T-cell (primary cell): ENCODE measurements around the gene D2HGDH. TPM values are rescaled to one million over a fixed set of nuclear protein-coding genes. Genes with fewer than 3 reads are reported as not detected.

Experiments
- ATAC-seq, 4 experiments: fragments of 200-7000 bp in 3 of 4; fragments of 150-1000 bp in 1 of 4; cut with Tn5 transposase; replicated peaks in 1 of 4; 1 replicate in 3 of 4; 2 replicates in 1 of 4; pipeline ENCODE4 v1.10.0; 2021; ENCODE audit warnings: moderate library complexity in 3 of 4, mild to moderate bottlenecking in 2 of 4, moderate number of reproducible peaks in 1 of 4
- CTCF ChIA-PET, 2 donors: fragments of 300-600 bp; sonication (Branson Sonifier 250); formaldehyde crosslinking; loops; one replicate each; lab custom pipeline; 2022; ENCODE audit warnings: antibody characterized with exemption in 2 of 2; lab: Charles Lee
- POLR2A ChIA-PET, 2 donors: fragments of 300-600 bp; sonication (Branson Sonifier 250); formaldehyde crosslinking; loops; one replicate each; lab custom pipeline; 2022; ENCODE audit warnings: antibody characterized with exemption in 2 of 2; lab: Charles Lee
- DNase-seq, 35 experiments: peaks; one replicate each; pipeline versions ENCODE4 v3.0.0 to v3.0.0-alpha.2; 2013 to 2023
- H3K27ac ChIP-seq: one replicate; pipeline ENCODE4 v1.5.1; 2013; ENCODE audit warnings: low read length
- H3K27me3 ChIP-seq, 2 experiments: replicated peaks in 1 of 2; 1 replicate in 1 of 2; 2 replicates in 1 of 2; pipeline versions ENCODE4 v1.6.1 to v1.7.0; 2013; ENCODE audit warnings: low read length in 1 of 2, mixed read lengths in 1 of 2; ENCODE audit not compliant: control insufficient read depth in 2 of 2, insufficient read depth in 2 of 2; ENCODE audit errors: extremely low read depth in 1 of 2
- H3K36me3 ChIP-seq, 2 donors: 1 replicate in 1 of 2; 2 replicates in 1 of 2; pipeline versions ENCODE4 v1.6.1 to v1.7.0; 2013; ENCODE audit warnings: low read length in 1 of 2; ENCODE audit not compliant: control insufficient read depth in 2 of 2, insufficient read depth in 1 of 2; ENCODE audit errors: extremely low read depth in 1 of 2
- H3K4me1 ChIP-seq, 2 experiments: 1 replicate in 1 of 2; 2 replicates in 1 of 2; pipeline versions ENCODE4 v1.6.1 to v1.7.0; 2013; ENCODE audit warnings: low read length in 2 of 2, mixed read lengths in 1 of 2; ENCODE audit not compliant: insufficient read depth in 2 of 2, control insufficient read depth in 1 of 2; ENCODE audit errors: extremely low read depth in 1 of 2
- H3K4me3 ChIP-seq, 2 donors: 1 replicate in 1 of 2; 2 replicates in 1 of 2; pipeline versions ENCODE4 v1.5.1 to v1.7.0; 2013; ENCODE audit warnings: mild to moderate bottlenecking in 2 of 2, low read length in 1 of 2, moderate library complexity in 1 of 2; ENCODE audit not compliant: control insufficient read depth in 1 of 2; ENCODE audit errors: extremely low read depth in 1 of 2
- H3K9me3 ChIP-seq: 2 replicates; pipeline ENCODE4 v1.7.0; 2013
- H3K27ac Mint-ChIP-seq, 2 donors: one replicate each; pipeline ENCODE4 v1.8.0; 2020 to 2021; ENCODE audit warnings: mild to moderate bottlenecking in 2 of 2, mixed read lengths in 2 of 2
- H3K27me3 Mint-ChIP-seq, 2 donors: one replicate each; pipeline ENCODE4 v1.8.0; 2021 to 2022; ENCODE audit warnings: mixed read lengths in 2 of 2
- H3K36me3 Mint-ChIP-seq: one replicate; pipeline ENCODE4 v1.8.0; 2021; ENCODE audit warnings: mixed read lengths
- H3K4me1 Mint-ChIP-seq, 3 donors: one replicate each; pipeline ENCODE4 v1.8.0; 2020 to 2022; ENCODE audit warnings: mixed read lengths in 3 of 3, mild to moderate bottlenecking in 1 of 3
- H3K4me3 Mint-ChIP-seq, 3 donors: one replicate each; pipeline ENCODE4 v1.8.0; 2020 to 2022; ENCODE audit warnings: mild to moderate bottlenecking in 3 of 3, mixed read lengths in 3 of 3, moderate library complexity in 3 of 3
- H3K9me3 Mint-ChIP-seq, 3 donors: one replicate each; pipeline ENCODE4 v1.8.0; 2020 to 2022; ENCODE audit warnings: mixed read lengths in 3 of 3
- WGBS: methylation state at CpG from one replicate; pipeline ENCODE4 v1.1.5; 2013; ENCODE audit warnings: missing lambda C conversion rate; ENCODE audit not compliant: insufficient coverage; 5-methylcytosine and 5-hydroxymethylcytosine counted together
- total RNA-seq, 35 experiments: library from RNA in 6 of 35; stranded (reverse) in 6 of 35; fragments of 120-200 nt in 1 of 35; gene quantifications; one replicate each; pipeline versions ENCODE4 v1.2.1 to v1.2.4 and lab custom pipeline; 2013 to 2026

D2HGDH gene
- total RNA-seq, 5 donors from 2014 or later (not counting 1 experiment from before 2014, with no cell fraction given): 48.6 to 58.3 (median 54.0) TPM

DNA sequence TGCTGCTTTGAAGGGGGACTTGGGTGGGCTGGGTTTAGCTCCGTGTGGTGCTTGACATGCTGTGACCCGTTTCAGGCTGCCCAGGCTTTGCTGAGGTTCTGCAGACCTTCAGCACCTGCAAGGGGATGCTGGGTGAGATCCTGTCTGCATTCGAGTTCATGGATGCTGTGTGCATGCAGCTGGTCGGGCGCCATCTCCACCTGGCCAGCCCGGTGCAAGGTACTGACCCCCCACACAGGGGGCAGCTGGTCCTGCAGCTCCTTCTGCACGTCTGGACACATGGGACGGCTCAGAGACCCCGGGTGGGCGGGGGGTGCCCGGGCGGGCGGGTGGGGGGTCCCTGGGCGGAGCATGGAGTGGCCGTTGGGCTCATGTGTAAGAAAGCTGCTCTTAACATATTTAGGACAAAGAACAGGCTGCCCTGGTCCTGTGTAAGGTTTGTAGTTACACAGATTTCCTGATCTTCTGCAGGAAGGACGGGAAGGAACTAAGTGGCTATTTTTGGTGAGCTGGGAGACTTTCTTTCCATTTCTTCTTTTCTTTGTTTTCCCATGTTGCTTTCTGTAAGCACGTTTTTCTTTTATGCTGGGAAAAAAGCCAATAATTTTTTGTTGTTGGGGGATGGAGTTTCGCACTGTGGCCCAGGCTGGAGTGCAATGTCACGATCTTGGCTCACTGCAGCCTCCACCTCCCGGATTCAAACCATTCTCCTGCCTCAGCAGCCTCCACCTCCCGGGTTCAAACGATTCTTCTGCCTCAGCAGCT lies 15.8 kb downstream of the D2HGDH start:
- H3K4me1 Mint-ChIP-seq: peaks cover 0 to 4% (median 0%) of the 10 kb centered on the region in 3 donors
- DNase-seq: no peak
- Histone ChIP-seq H3K27ac (no peak overlapping the region), H3K36me3 (peaks cover 15 to 18% of the 10 kb centered on the region in 2 donors), H3K27me3 (no peaks in the 10 kb centered on the region), H3K9me3 (no peaks in the 10 kb centered on the region), H3K4me3 (no peak overlapping the region), H3K4me1 (no peaks in the 10 kb centered on the region)
- 87% methylated on average over 11 of the region's 22 CpGs for WGBS
- H3K4me3 Mint-ChIP-seq: no peak overlapping the region
- no peaks in the 10 kb centered on the region for H3K27me3 Mint-ChIP-seq
- ATAC-seq: no peak
- H3K27ac Mint-ChIP-seq: no peak overlapping the region
- peaks cover 32% of the 10 kb centered on the region for H3K36me3 Mint-ChIP-seq
- no peaks in the 10 kb centered on the region for H3K9me3 Mint-ChIP-seq
- ChIA-PET POLR2A (no interaction called here), CTCF (interaction anchor here in 1 of 2 donors (0.6 kb wide), 2 partner anchors 42 to 481 kb away, joined by 3 read pairs; no protein-coding TSS in a partner anchor)

DNA sequence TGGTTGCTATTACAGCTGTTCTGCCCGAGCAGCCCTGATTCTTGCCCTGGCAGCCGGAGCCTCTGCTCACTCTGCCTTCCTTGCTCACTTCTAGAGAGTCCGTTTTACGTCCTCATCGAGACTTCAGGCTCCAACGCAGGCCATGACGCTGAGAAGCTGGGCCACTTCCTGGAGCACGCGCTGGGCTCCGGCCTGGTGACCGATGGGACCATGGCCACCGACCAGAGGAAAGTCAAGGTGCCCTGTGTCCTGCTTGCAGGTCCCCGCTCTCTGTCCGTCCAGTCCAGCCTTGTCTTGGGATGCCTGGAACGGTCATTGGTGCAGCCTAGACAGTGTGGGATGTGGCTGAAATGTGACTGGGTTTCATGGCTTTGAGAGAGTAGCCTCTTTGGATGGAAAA lies 16.7 kb downstream of the D2HGDH start:
- Histone ChIP-seq H3K27me3 (no peaks in the 10 kb centered on the region), H3K9me3 (no peaks in the 10 kb centered on the region), H3K27ac (no peak overlapping the region), H3K36me3 (peaks cover 22 to 25% of the 10 kb centered on the region in 2 donors), H3K4me3 (no peak overlapping the region), H3K4me1 (no peaks in the 10 kb centered on the region)
- no peaks in the 10 kb centered on the region for H3K27me3 Mint-ChIP-seq
- H3K27ac Mint-ChIP-seq: no peak overlapping the region
- peaks cover 0 to 4% (median 0%) of the 10 kb centered on the region in 3 donors for H3K4me1 Mint-ChIP-seq
- H3K36me3 Mint-ChIP-seq: peaks cover 23% of the 10 kb centered on the region
- H3K4me3 Mint-ChIP-seq: no peak overlapping the region
- POLR2A ChIA-PET: no interaction called here
- no peak for ATAC-seq
- CTCF ChIA-PET: no interaction called here
- no peak for DNase-seq
- 89% methylated on average over 14 of the region's 15 CpGs for WGBS
- H3K9me3 Mint-ChIP-seq: no peaks in the 10 kb centered on the region

DNA sequence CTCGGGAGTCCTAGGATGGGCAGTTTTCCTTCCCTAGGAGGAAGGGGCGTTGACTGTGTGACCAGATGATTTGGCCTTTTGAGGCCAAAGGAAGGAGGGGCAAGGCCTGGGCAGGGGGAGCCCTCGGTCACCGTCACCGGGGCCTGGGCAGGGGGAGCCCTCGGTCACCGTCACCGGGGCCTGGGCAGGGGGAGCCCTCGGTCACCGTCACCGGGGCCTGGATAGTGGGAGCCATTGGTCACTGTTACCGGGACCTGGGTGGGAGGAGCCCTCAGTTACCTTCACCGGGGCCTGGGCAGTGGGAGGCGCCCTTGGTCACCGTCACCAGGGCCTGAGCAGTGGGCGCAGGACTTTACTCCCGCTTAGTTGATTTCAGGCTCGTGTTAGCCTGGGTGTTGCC lies 17.3 kb downstream of the D2HGDH start:
- no peak for DNase-seq
- no peaks in the 10 kb centered on the region for H3K4me1 ChIP-seq
- H3K27me3 ChIP-seq: no peaks in the 10 kb centered on the region
- H3K9me3 ChIP-seq: no peaks in the 10 kb centered on the region
- no peak overlapping the region for H3K27ac Mint-ChIP-seq
- no peaks in the 10 kb centered on the region for H3K9me3 Mint-ChIP-seq
- peaks cover 22 to 28% of the 10 kb centered on the region in 2 donors for H3K36me3 ChIP-seq
- WGBS: 98% methylated on average over 16 of the region's 18 CpGs
- no peak overlapping the region for H3K4me3 Mint-ChIP-seq
- no peak overlapping the region for H3K27ac ChIP-seq
- ChIA-PET POLR2A (interaction anchor here in 1 of 2 donors (0.6 kb wide), 1 partner anchor 84 kb away, joined by 3 read pairs; no protein-coding TSS in a partner anchor), CTCF (no interaction called here)
- H3K4me3 ChIP-seq: no peak overlapping the region
- H3K36me3 Mint-ChIP-seq: peaks cover 23% of the 10 kb centered on the region
- H3K4me1 Mint-ChIP-seq: peaks cover 0 to 4% (median 0%) of the 10 kb centered on the region in 3 donors
- no peak for ATAC-seq
- H3K27me3 Mint-ChIP-seq: no peaks in the 10 kb centered on the region

- H3K36me3 Mint-ChIP-seq: peaks cover 25% of the 10 kb centered on the region
- H3K36me3 ChIP-seq: peaks cover 22 to 30% of the 10 kb centered on the region in 2 donors
Observed at GRCh38 chr2:241752253-241752652, 17.8 kb downstream of the D2HGDH start.

DNA sequence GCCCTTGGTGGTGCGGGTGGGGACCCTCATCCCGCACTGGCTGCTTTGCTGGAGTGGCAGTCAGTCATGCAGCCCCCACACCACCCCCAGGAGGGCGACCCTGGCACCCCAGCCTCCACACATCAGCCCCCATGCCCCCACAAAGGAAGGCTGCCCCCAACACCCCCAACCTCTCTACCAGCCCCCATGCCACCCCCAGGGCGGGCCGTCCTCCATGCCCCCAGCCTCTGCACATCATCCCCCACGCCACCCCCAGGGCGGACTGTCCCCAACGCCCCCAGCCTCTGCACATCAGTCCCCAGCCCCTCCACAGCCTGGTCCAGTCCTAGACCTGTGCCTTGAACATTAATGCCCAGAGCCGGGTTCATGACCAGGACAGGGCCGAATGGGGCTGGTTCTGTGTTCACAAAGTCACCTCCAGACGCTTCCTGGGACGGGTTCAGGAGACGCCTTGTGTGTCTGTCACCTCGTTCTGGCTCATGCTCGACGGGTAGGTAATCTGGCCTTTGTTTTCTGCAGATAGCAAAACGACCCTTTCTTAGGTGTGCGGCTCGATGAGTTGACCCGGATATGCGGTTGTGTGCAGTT lies 18.4 kb downstream of the D2HGDH start:
- H3K9me3 Mint-ChIP-seq: no peaks in the 10 kb centered on the region
- H3K36me3 Mint-ChIP-seq: peaks cover 23% of the 10 kb centered on the region
- H3K4me1 Mint-ChIP-seq: no peaks in the 10 kb centered on the region
- H3K27me3 Mint-ChIP-seq: no peaks in the 10 kb centered on the region
- H3K27ac ChIP-seq: no peak overlapping the region
- H3K27me3 ChIP-seq: no peaks in the 10 kb centered on the region
- H3K4me1 ChIP-seq: no peaks in the 10 kb centered on the region
- H3K9me3 ChIP-seq: no peaks in the 10 kb centered on the region
- peaks cover 22 to 30% of the 10 kb centered on the region in 2 donors for H3K36me3 ChIP-seq
- H3K4me3 ChIP-seq: no peak overlapping the region
- 91% methylated on average over 20 of the region's 21 CpGs for whole genome bisulfite sequencing
- ChIA-PET CTCF (no interaction called here), POLR2A (interaction anchor here in 1 of 2 donors (0.6 kb wide), 1 partner anchor 83 kb away, joined by 3 read pairs; no protein-coding TSS in a partner anchor)
- H3K27ac Mint-ChIP-seq: no peak overlapping the region
- DNase-seq (no peak), ATAC-seq (no peak)
- no peak overlapping the region for H3K4me3 Mint-ChIP-seq

More at GRCh38 chr2:241752253-241752652, 17.8 kb downstream of the D2HGDH start:
- ChIA-PET CTCF (no interaction called here), POLR2A (interaction anchor here in 1 of 2 donors (0.6 kb wide), 1 partner anchor 83 kb away, joined by 3 read pairs; no protein-coding TSS in a partner anchor)
- H3K4me1 Mint-ChIP-seq: peaks cover 0 to under 1% (median 0%) of the 10 kb centered on the region in 3 donors
- H3K27me3 Mint-ChIP-seq: no peaks in the 10 kb centered on the region
- 97% methylated on average over 14 of the region's 14 CpGs for WGBS
- Histone ChIP-seq H3K27me3 (no peaks in the 10 kb centered on the region), H3K4me1 (no peaks in the 10 kb centered on the region), H3K9me3 (no peaks in the 10 kb centered on the region), H3K27ac (no peak overlapping the region), H3K4me3 (no peak overlapping the region)
- DNase-seq (no peak), ATAC-seq (no peak)
- H3K27ac Mint-ChIP-seq: no peak overlapping the region
- no peaks in the 10 kb centered on the region for H3K9me3 Mint-ChIP-seq
- H3K4me3 Mint-ChIP-seq: no peak overlapping the region

- peaks cover 22 to 30% of the 10 kb centered on the region in 2 donors for H3K36me3 ChIP-seq
- no peaks in the 10 kb centered on the region for H3K9me3 ChIP-seq
- H3K27ac ChIP-seq: no peak overlapping the region
- ChIA-PET CTCF (no interaction called here), POLR2A (no interaction called here)
- no peak overlapping the region for H3K4me3 Mint-ChIP-seq
- H3K27ac Mint-ChIP-seq: no peak overlapping the region
- no peaks in the 10 kb centered on the region for H3K27me3 ChIP-seq
- ATAC-seq (no peak), DNase-seq (no peak)
- H3K4me1 Mint-ChIP-seq: no peaks in the 10 kb centered on the region
- no peaks in the 10 kb centered on the region for H3K27me3 Mint-ChIP-seq
- H3K4me3 ChIP-seq: no peak overlapping the region
- H3K9me3 Mint-ChIP-seq: no peaks in the 10 kb centered on the region
- H3K4me1 ChIP-seq: peaks cover 0 to 2% of the 10 kb centered on the region in 2 experiments
- peaks cover 27% of the 10 kb centered on the region for H3K36me3 Mint-ChIP-seq
- WGBS: 98% methylated on average over 17 of the region's 17 CpGs
Observed at GRCh38 chr2:241753493-241753892, 19.1 kb downstream of the D2HGDH start.
